SU-DHL-6 (cell line): Measurements from ENCODE around the gene YBX2.

ENCODE experiments used
- H2AFZ ChIP-seq: fragments of 200-600 bp; sonication (generic); 2 replicates; pipeline ENCODE4 v1.6.1; 2014; ENCODE audit warnings: low read depth, mild to moderate bottlenecking, moderate library complexity, mixed read lengths, antibody characterized with exemption, low read length; ENCODE audit not compliant: severe bottlenecking
- H3F3A ChIP-seq: fragments of 200-600 bp; shearing (Covaris generic); 2 replicates; pipeline ENCODE4 v1.6.0; 2016; ENCODE audit warnings: antibody characterized with exemption, mild to moderate bottlenecking; ENCODE audit not compliant: insufficient read depth
- H3K27ac ChIP-seq: fragments of 200-600 bp; sonication (generic); 2 replicates; pipeline ENCODE4 v1.5.1; 2016; ENCODE audit warnings: low read depth, mild to moderate bottlenecking, low read length, moderate library complexity, mixed read lengths
- H3K27me3 ChIP-seq: fragments of 200-600 bp; sonication (generic), shearing (Covaris generic); 2 replicates; pipeline ENCODE4 v1.6.0; 2014; ENCODE audit warnings: mild to moderate bottlenecking, low read length
- H3K36me3 ChIP-seq: fragments of 200-600 bp; sonication (generic); 2 replicates; pipeline ENCODE4 v1.6.1; 2014; ENCODE audit warnings: mild to moderate bottlenecking, low read length, mixed read lengths
- H3K4me2 ChIP-seq: fragments of 300-600, 200-600 bp; shearing (Covaris generic), sonication (generic); 2 replicates; pipeline ENCODE4 v1.6.0; 2014; ENCODE audit warnings: low read length, low read depth, mild to moderate bottlenecking; ENCODE audit not compliant: poor library complexity, severe bottlenecking
- H3K4me3 ChIP-seq: fragments of 200-600 bp; sonication (generic); 2 replicates; pipeline ENCODE4 v1.5.1; 2014; ENCODE audit warnings: antibody characterized with exemption, low read length, mild to moderate bottlenecking, mixed read lengths; ENCODE audit not compliant: insufficient read depth, poor library complexity, severe bottlenecking
- H3K79me2 ChIP-seq: fragments of 200-600 bp; sonication (generic); 2 replicates; pipeline ENCODE4 v1.6.1; 2014; ENCODE audit warnings: mild to moderate bottlenecking, low read length, moderate library complexity; ENCODE audit not compliant: insufficient read depth
- H3K9ac ChIP-seq: fragments of 200-600 bp; sonication (generic); 2 replicates; pipeline ENCODE4 v1.7.0; 2014; ENCODE audit warnings: mild to moderate bottlenecking, low read length
- H3K9me2 ChIP-seq: fragments of 200-600 bp; sonication (generic); replicated peaks from 2 replicates; pipeline ENCODE4 v1.6.1; 2014; ENCODE audit warnings: low read length; ENCODE audit not compliant: insufficient read depth
- H3K9me3 ChIP-seq: fragments of 200-600 bp; sonication (generic); 2 replicates; pipeline ENCODE4 v1.6.1; 2014; ENCODE audit warnings: low read length, mixed read lengths; ENCODE audit not compliant: insufficient read depth
- H4K20me1 ChIP-seq: fragments of 200-600 bp; sonication (generic); 2 replicates; pipeline ENCODE4 v1.6.1; 2014; ENCODE audit warnings: low read depth, mild to moderate bottlenecking, antibody characterized with exemption, low read length, moderate library complexity, mixed read lengths
- EZH2phosphoT487 ChIP-seq: fragments of 200-600 bp; sonication (generic), shearing (Covaris generic); conservative IDR thresholded peaks from 2 replicates; pipeline ENCODE4 v1.6.1; 2018; ENCODE audit warnings: mild to moderate bottlenecking, antibody characterized with exemption, low read length, moderate library complexity, mixed read lengths
- TF ChIP-seq, protein P1 (sequence below): fragments of 200-600 bp; sonication (generic); IDR thresholded peaks from one replicate; pipeline ENCODE4 v1.5.1; 2017; ENCODE audit warnings: antibody characterized with exemption, mild to moderate bottlenecking, low read length, moderate library complexity; ENCODE audit not compliant: insufficient read depth, poor library complexity, severe bottlenecking

YBX2 gene

DNA sequence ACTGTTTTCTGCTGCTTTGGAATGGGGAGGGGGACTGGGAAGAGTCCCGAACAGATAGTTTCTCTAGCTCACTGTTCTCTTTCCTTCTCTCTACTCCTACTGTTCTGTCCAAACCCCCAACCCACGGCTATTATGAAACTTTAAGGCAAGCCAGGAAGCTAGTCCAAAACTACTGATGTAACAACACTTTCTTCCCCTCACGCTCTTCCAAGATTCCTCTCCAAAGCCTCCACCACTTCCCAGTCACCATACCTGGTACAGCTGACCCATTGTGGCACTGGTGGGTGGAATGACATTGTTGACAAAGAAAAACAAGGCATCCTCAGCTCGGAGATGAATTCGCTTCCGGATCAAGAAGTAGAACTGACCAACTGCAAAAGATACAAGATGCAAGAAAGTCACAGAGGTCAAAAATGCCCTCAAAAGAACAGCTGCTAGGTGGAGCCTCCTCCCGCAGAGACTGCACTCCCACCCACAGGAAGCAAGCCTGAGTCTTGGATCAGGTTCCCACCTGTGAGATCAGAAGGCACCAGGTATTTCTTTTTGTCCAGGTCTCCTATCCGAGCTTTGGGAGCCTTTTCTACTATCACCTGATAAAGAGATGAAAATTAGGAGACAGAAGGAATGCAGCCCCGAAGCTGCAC is 53.2 kb downstream of the YBX2 start:
- Histone ChIP-seq H3K9ac (peak overlapping the region; percentile 97), H4K20me1 (peaks cover 6% of the 10 kb centered on the region; the same call in 1 of the 2 replicates), H3K27ac (peak overlapping the region; percentile 84), H3K79me2 (peaks cover 33% of the 10 kb centered on the region), H3K9me2 (no peaks in the 10 kb centered on the region), H3K27me3 (no peaks in the 10 kb centered on the region), H3K4me3 (peak overlapping the region; percentile 90), H3K9me3 (no peaks in the 10 kb centered on the region), H3K4me2 (peak overlapping the region; percentile 92), H3K36me3 (no peaks in the 10 kb centered on the region; the same call in 1 of the 2 replicates), H2AFZ (no peak overlapping the region), H3F3A (peaks cover 54% of the 10 kb centered on the region)
- TF ChIP-seq, protein P1, sequence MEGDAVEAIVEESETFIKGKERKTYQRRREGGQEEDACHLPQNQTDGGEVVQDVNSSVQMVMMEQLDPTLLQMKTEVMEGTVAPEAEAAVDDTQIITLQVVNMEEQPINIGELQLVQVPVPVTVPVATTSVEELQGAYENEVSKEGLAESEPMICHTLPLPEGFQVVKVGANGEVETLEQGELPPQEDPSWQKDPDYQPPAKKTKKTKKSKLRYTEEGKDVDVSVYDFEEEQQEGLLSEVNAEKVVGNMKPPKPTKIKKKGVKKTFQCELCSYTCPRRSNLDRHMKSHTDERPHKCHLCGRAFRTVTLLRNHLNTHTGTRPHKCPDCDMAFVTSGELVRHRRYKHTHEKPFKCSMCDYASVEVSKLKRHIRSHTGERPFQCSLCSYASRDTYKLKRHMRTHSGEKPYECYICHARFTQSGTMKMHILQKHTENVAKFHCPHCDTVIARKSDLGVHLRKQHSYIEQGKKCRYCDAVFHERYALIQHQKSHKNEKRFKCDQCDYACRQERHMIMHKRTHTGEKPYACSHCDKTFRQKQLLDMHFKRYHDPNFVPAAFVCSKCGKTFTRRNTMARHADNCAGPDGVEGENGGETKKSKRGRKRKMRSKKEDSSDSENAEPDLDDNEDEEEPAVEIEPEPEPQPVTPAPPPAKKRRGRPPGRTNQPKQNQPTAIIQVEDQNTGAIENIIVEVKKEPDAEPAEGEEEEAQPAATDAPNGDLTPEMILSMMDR: no peak
- no peak for TF ChIP-seq EZH2phosphoT487

DNA sequence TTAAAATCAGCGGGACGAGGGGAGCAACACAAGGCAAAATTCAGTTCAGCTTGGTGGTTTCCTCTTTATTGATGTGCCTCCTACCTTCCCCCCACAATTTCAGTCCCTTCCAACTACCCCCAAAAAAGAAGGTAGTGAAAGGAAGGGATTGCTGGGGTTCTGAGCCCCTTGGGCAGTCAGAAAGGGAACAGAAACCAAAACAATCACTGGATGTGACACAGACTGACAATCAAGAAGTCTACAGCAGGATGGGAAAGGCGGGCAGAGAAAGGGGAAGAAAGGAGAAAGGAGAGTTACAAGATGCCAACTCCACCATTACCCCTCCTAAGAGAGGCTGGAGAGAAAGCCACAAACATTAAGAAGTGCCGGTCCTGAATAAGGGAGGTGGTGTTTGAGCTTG is 54.1 kb downstream of the YBX2 start:
- H3K9ac ChIP-seq: peak overlapping the region; percentile 97
- peak overlapping the region; percentile 90 for H3K4me3 ChIP-seq

DNA sequence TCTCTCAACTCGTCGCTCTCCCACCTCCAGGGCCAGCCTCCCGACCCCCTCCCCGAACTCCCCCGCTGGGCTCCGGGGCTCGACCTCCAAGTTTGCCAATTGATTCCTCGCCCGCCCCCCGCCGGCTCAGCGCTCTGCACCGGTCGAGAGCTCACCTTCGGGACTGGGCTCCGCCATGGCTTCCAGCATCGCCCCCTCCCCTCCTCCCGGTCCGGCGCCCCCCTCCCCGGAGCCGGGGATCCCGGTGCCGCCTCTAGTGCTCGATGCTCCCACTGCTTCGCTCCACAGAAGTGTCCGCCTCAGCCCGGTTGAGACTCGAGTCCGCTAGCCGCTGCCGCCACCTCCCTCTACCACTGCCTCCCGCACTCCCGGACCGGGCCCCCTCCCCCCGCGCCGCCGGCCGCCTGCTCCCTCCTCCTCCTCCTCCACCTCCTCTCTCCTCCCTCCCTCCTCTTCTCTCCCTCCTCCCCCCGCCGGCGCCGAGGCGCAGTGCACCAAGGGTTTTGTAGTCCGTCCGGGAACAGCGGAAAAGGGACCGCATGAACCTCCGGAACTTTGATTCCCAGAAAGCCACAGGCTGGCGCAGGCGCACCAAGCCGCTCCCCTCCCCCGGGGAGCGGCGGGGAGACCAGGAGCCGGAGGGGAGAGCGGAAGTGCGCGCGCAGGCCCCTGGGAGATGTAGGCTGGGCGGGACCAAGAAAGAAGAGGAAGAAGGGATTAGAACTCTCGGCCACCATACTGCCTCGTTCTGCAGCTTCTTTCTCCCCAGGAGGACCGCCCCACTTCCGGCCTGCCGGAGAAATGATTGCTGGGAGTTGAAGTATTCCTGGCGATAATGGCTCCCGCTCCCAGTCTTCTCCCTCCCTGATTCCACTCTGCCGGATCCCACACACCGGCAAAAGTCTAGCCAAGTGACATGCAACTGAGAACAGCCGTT is 55.1 kb downstream of the YBX2 start, which contains the start of gene PHF23:
Gene PHF23, minus strand, starts transcription at position 367 of the 937 bp plus-strand sequence. Its CDS starts 178 bp downstream, at position 189.
- no peak for TF ChIP-seq EZH2phosphoT487
- TF ChIP-seq, protein P1: no peak
- Histone ChIP-seq H2AFZ (no peak within 1 kb of the TSS), H3K27ac (peak within 1 kb of the TSS; percentile 93), H3K9me2 (no peaks in the 10 kb centered on the region), H3K9ac (peak within 1 kb of the TSS; percentile 100), H3K4me2 (peak within 1 kb of the TSS; percentile 92), H3K36me3 (0 out of 2 replicates have a peak, but pooled peaks cover 3% of the 10 kb centered on the region), H3K79me2 (peaks cover 32% of the 10 kb centered on the region), H3F3A (peaks cover 59% of the 10 kb centered on the region), H3K9me3 (no peaks in the 10 kb centered on the region), H4K20me1 (peaks cover 6% of the 10 kb centered on the region; the same call in 1 of the 2 replicates), H3K4me3 (peak within 1 kb of the TSS; percentile 98), H3K27me3 (no peaks in the 10 kb centered on the region)

More for the DNA sequence above, 54.1 kb downstream of the YBX2 start:
- Histone ChIP-seq H3F3A (peaks cover 55% of the 10 kb centered on the region), H3K27me3 (no peaks in the 10 kb centered on the region), H4K20me1 (peaks cover 6% of the 10 kb centered on the region; the same call in 1 of the 2 replicates), H2AFZ (no peak overlapping the region), H3K9me3 (no peaks in the 10 kb centered on the region), H3K4me2 (peak overlapping the region; percentile 92), H3K79me2 (peaks cover 32% of the 10 kb centered on the region), H3K36me3 (no peaks in the 10 kb centered on the region), H3K27ac (peak overlapping the region; percentile 84), H3K9me2 (no peaks in the 10 kb centered on the region)
- no peak for TF ChIP-seq EZH2phosphoT487
- TF ChIP-seq, protein P1: no peak
